Activated T-helper 17 cell treated with anti-CD3 and anti-CD28 coated beads, Interleukin-2, amount 50 U/mL, for 72 hours (primary cell): ENCODE measurements around the gene IQGAP2. TPM values are rescaled to one million over a fixed set of nuclear protein-coding genes. Genes with fewer than 3 reads are reported as not detected.
"Not testable (repeated sequence)": the region's sequence is repeated elsewhere in the genome, so short reads cannot be mapped to it uniquely, and the experiment has no call there.

ENCODE experiments used
- ATAC-seq: fragments of 150-1000 bp; cut with Tn5 transposase; replicated peaks from 2 replicates; pipeline ENCODE4 v1.10.0; 2021; ENCODE audit warnings: mild to moderate bottlenecking, moderate library complexity
- H3K27ac Mint-ChIP-seq: one replicate; pipeline ENCODE4 v1.8.0; 2022; ENCODE audit warnings: mixed read lengths
- H3K27me3 Mint-ChIP-seq: one replicate; pipeline ENCODE4 v1.8.0; 2022; ENCODE audit warnings: mixed read lengths
- H3K36me3 Mint-ChIP-seq: one replicate; pipeline ENCODE4 v1.8.0; 2022; ENCODE audit warnings: low read depth, mild to moderate bottlenecking, mixed read lengths
- H3K4me1 Mint-ChIP-seq: one replicate; pipeline ENCODE4 v1.8.0; 2022; ENCODE audit warnings: mixed read lengths
- H3K4me3 Mint-ChIP-seq: one replicate; pipeline ENCODE4 v1.8.0; 2022; ENCODE audit warnings: mild to moderate bottlenecking, mixed read lengths
- H3K9me3 Mint-ChIP-seq: one replicate; pipeline ENCODE4 v1.8.0; 2022; ENCODE audit warnings: mixed read lengths
- total RNA-seq, 2 donors: library from RNA; stranded (reverse); gene quantifications; one replicate each; pipeline ENCODE4 v1.2.3, GENCODE V29; 2022

IQGAP2 gene
- total RNA-seq, 2 donors from 2014 or later = 83.2 to 92.1 TPM

GRCh38 chr5:76729373-76730290 is 326.5 kb downstream of the IQGAP2 start:
- Mint-ChIP-seq H3K27ac (no peak overlapping the region), H3K36me3 (no peaks in the 10 kb centered on the region)

GRCh38 chr5:76732405-76733048 is 329.4 kb downstream of the IQGAP2 start:
- H3K9me3 Mint-ChIP-seq = peaks cover 18% of the 10 kb centered on the region
- peak overlapping the region; percentile 58 for H3K4me3 Mint-ChIP-seq
- H3K27me3 Mint-ChIP-seq = no peaks in the 10 kb centered on the region
- peak overlapping the region; percentile 36 for H3K27ac Mint-ChIP-seq
- no peaks in the 10 kb centered on the region for H3K36me3 Mint-ChIP-seq
- ATAC-seq = peak; percentile 51
- peaks cover 11% of the 10 kb centered on the region for H3K4me1 Mint-ChIP-seq

More at GRCh38 chr5:76729373-76730290, 326.5 kb downstream of the IQGAP2 start:
- Mint-ChIP-seq H3K9me3 (peaks cover 18% of the 10 kb centered on the region), H3K4me3 (no peak overlapping the region), H3K4me1 (peaks cover 5% of the 10 kb centered on the region), H3K27me3 (no peaks in the 10 kb centered on the region)
- ATAC-seq = no peak

DNA sequence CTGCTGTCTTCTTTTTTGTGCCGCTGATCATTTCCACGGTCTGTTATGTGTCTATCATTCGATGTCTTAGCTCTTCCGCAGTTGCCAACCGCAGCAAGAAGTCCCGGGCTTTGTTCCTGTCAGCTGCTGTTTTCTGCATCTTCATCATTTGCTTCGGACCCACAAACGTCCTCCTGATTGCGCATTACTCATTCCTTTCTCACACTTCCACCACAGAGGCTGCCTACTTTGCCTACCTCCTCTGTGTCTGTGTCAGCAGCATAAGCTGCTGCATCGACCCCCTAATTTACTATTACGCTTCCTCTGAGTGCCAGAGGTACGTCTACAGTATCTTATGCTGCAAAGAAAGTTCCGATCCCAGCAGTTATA is 329.9 kb downstream of the IQGAP2 start:
- Mint-ChIP-seq H3K27ac (peak overlapping the region; percentile 36), H3K4me3 (peak overlapping the region; percentile 58), H3K36me3 (no peaks in the 10 kb centered on the region), H3K4me1 (peaks cover 11% of the 10 kb centered on the region), H3K27me3 (no peaks in the 10 kb centered on the region), H3K9me3 (peaks cover 18% of the 10 kb centered on the region)
- peak; percentile 92 for ATAC-seq

DNA sequence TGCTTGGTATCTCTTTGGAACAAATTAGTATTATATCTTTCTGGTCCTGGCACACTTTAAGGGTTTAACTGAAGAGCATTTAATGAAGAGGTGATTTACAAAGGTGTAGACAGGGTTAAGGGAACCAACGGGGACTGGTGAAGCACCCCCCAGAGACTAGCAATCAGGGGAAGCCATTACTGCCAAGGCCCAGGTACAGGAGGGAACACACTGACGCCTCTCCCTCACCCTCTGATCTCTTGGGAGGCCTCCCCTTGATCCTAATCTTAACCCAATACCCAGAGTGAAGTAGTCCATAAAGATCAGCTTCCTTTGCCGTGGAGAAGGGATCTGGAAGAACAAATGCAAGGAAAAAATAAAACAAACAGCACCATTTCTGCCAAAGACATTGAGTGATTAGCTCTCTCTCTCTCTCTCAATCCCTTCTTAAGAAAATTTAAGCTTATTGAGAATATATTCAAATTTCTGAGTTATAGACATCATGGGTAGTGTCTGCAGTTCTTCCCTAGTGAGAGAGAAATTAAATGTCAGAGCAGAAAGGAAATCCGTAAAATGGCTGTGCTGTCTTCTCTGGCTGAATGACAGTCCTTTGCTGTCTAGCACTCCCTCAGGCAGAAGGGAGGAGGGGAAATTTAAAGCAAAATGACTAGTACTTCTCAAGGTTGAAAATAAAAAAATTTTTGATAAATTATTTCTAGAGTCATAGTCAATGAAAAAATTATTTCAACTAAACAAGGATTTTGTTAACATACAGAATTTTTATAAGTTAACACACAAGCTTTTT is 332.9 kb downstream of the IQGAP2 start:
- Mint-ChIP-seq H3K9me3 (no peaks in the 10 kb centered on the region), H3K27ac (no peak overlapping the region), H3K36me3 (no peaks in the 10 kb centered on the region), H3K4me1 (peaks cover 11% of the 10 kb centered on the region), H3K27me3 (no peaks in the 10 kb centered on the region), H3K4me3 (no peak overlapping the region)
- ATAC-seq = no peak

DNA sequence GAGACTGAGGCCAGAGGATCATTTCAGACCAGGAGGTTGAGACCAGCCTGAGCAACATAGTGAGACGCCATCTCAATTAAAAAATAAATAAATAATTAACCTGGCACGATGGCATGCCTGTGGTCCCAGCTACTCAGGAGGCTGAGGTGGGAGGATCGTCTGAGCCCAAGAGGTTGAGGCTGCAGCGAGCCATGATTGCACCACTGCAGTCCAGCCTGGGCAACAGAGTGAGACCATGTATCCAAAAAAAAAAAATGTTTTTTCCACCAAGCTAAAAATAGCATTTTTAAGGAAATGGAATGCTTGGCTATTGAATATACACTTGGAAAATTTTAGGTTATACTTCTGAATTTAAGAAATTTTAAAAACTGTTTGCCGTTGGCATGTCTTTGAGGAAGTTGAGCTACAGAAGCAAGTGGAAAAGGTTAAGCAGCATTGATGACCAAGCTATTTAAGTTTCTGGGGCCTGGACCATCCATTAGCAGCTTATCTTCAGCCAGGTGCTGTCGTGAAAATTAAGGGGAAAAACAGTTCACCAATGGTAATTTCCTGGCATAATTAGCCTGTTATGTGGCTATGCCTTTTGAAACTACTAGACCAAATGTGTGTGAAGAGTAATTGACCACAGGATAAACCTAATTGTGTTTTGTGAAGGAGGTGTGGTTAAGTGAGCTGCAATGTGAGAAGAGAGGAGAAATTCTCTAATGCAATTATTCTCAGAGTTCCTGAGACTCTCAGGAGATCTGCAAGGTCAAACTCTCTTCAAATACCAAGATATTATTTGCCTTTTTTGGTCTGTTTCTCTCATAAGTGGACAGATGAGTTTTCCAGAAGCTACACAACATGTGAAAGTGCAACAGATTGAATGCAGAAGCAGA is 333.8 kb downstream of the IQGAP2 start:
- Mint-ChIP-seq H3K36me3 (no peaks in the 10 kb centered on the region), H3K27me3 (no peaks in the 10 kb centered on the region), H3K4me3 (peak overlapping the region; percentile 32), H3K4me1 (peaks cover 11% of the 10 kb centered on the region), H3K27ac (peak overlapping the region; percentile 68), H3K9me3 (no peaks in the 10 kb centered on the region)
- ATAC-seq = no peak

DNA sequence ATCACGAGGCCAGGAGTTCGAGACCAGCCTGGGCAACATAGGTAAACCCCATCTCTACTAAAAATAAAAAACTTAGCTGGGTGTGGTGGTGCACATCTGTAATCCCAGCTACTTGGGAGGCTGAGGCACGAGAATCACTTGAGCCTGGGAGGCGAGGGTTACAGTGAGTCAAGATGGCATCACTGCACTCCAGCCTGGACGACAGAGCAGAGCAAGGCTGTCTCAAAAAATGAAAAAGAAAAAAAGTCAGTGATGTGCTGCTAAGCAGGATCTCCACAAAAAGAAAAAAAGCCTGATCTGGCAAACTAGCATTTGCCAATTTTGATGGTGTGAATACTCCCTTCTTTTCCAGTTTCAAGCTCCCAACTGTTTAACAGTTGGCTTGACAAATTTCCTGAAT is 334.8 kb downstream of the IQGAP2 start:
- ATAC-seq = no peak
- H3K9me3 Mint-ChIP-seq = no peaks in the 10 kb centered on the region
- no peaks in the 10 kb centered on the region for H3K27me3 Mint-ChIP-seq
- H3K4me1 Mint-ChIP-seq = peaks cover 11% of the 10 kb centered on the region
- peak overlapping the region; percentile 62 for H3K4me3 Mint-ChIP-seq
- no peaks in the 10 kb centered on the region for H3K36me3 Mint-ChIP-seq
- H3K27ac Mint-ChIP-seq = peak overlapping the region; percentile 81

DNA sequence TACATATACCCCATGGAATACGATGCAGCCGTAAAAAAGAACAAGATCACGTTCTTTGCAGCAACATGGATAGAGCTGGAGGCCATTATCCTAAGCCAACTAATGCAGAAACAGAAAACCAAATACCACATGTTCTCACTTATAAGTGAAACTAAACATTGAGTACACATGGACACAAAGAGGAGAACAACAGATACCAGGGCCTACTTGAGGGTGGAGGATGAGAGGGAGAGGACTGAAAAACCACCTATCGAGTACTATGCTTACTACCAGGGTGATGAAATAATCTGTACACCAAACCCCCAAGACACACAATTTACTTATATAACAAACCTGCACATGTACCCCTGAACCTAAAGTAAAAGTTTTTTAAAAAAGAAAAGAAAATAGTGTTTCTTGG is 338.4 kb downstream of the IQGAP2 start:
- not testable (repeated sequence) for H3K4me1 Mint-ChIP-seq, ATAC-seq, H3K9me3 Mint-ChIP-seq, H3K27ac Mint-ChIP-seq, H3K27me3 Mint-ChIP-seq, H3K36me3 Mint-ChIP-seq, H3K4me3 Mint-ChIP-seq

DNA sequence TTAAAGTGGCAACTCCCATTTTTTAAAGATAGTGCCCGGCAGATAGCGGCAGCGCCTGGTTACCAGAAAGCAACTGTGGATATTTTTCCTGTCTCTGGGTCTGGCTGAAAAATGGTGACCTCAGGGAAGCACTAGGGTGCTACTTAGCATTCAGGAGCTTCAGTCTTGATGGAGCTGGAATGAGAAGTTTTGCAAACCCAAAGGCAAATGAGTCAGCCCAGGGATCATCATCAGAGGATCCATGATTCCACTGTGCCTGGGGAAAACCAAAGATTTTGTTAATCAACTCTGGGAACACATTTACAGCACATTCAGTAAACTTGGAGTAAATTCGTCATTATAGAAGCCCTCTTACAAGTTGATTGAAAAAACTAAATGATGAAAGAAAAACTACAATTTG is 339.5 kb downstream of the IQGAP2 start:
- H3K27ac Mint-ChIP-seq = no peak overlapping the region
- ATAC-seq = no peak

DNA sequence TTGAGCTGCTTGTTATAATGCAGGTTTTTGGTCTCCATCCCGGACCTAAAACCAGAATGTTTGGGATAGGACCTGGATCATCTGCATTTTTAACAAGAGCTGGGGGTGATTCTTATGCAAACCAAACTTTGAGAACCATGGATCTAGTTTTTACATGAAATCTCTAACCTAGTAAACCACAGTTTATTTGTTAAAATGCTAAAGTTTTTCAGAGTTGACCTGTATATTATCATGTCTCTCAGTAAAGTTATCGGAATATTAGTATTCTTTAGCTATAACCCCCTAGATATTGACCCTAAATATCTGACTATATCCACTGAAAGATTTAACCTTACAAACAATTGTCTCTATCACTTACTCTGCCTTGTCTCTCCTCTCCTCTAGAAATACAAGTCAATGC is 341.5 kb downstream of the IQGAP2 start:
- ATAC-seq = no peak
- Mint-ChIP-seq H3K4me1 (no peaks in the 10 kb centered on the region), H3K27ac (no peak overlapping the region), H3K36me3 (no peaks in the 10 kb centered on the region), H3K27me3 (peaks cover 3% of the 10 kb centered on the region), H3K9me3 (no peaks in the 10 kb centered on the region), H3K4me3 (no peak overlapping the region)

More for the DNA sequence above, 339.5 kb downstream of the IQGAP2 start:
- no peaks in the 10 kb centered on the region for H3K9me3 Mint-ChIP-seq
- no peaks in the 10 kb centered on the region for H3K27me3 Mint-ChIP-seq
- H3K4me3 Mint-ChIP-seq = no peak overlapping the region
- H3K36me3 Mint-ChIP-seq = no peaks in the 10 kb centered on the region
- H3K4me1 Mint-ChIP-seq = no peaks in the 10 kb centered on the region

DNA sequence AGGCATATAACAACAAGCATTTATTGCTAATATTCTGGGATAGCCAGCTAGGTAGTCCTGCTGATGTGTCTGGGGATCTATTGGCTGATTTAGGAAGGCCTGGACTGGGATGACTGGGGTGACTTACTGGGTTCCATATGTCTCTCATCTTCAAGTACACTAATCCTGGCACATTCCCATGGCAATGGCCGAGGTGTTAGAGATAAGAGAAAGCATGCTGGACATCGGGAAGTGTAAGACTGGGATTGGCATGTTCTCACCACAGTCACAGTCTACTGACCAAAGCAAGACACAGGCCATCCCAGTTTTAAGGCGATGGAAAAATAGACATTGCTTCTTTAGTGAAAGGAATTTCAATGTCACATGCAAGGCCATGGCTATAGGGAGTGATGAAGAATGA is 342.6 kb downstream of the IQGAP2 start:
- ATAC-seq = no peak
- H3K4me1 Mint-ChIP-seq = no peaks in the 10 kb centered on the region
- H3K4me3 Mint-ChIP-seq = no peak overlapping the region
- H3K9me3 Mint-ChIP-seq = no peaks in the 10 kb centered on the region
- no peaks in the 10 kb centered on the region for H3K36me3 Mint-ChIP-seq
- H3K27me3 Mint-ChIP-seq = peaks cover 3% of the 10 kb centered on the region
- no peak overlapping the region for H3K27ac Mint-ChIP-seq

- no peak for ATAC-seq
- Mint-ChIP-seq H3K27me3 (peaks cover 3% of the 10 kb centered on the region), H3K36me3 (no peaks in the 10 kb centered on the region), H3K27ac (no peak overlapping the region), H3K9me3 (no peaks in the 10 kb centered on the region), H3K4me1 (no peaks in the 10 kb centered on the region), H3K4me3 (no peak overlapping the region)
Measured at GRCh38 chr5:76746677-76747076, 343.6 kb downstream of the IQGAP2 start.

- H3K4me1 Mint-ChIP-seq = no peaks in the 10 kb centered on the region
- no peak for ATAC-seq
- no peaks in the 10 kb centered on the region for H3K9me3 Mint-ChIP-seq
Measured at GRCh38 chr5:76747706-76748105, 344.6 kb downstream of the IQGAP2 start.

GRCh38 chr5:76751291-76751690 is 348.2 kb downstream of the IQGAP2 start:
- ATAC-seq = no peak
- Mint-ChIP-seq H3K27me3 (peaks cover 3% of the 10 kb centered on the region), H3K27ac (no peak overlapping the region), H3K4me3 (no peak overlapping the region), H3K36me3 (no peaks in the 10 kb centered on the region), H3K4me1 (no peaks in the 10 kb centered on the region), H3K9me3 (no peaks in the 10 kb centered on the region)

More at GRCh38 chr5:76747706-76748105, 344.6 kb downstream of the IQGAP2 start:
- peaks cover 3% of the 10 kb centered on the region for H3K27me3 Mint-ChIP-seq
- no peaks in the 10 kb centered on the region for H3K36me3 Mint-ChIP-seq
- no peak overlapping the region for H3K27ac Mint-ChIP-seq
- no peak overlapping the region for H3K4me3 Mint-ChIP-seq

GRCh38 chr5:76754668-76755078 is 351.6 kb downstream of the IQGAP2 start:
- H3K27ac Mint-ChIP-seq = no peak overlapping the region
- no peaks in the 10 kb centered on the region for H3K27me3 Mint-ChIP-seq
- no peaks in the 10 kb centered on the region for H3K9me3 Mint-ChIP-seq
- no peak overlapping the region for H3K4me3 Mint-ChIP-seq
- H3K4me1 Mint-ChIP-seq = no peaks in the 10 kb centered on the region
- no peak for ATAC-seq
- H3K36me3 Mint-ChIP-seq = no peaks in the 10 kb centered on the region
